ENCODE data around the gene OPRL1.
A peak's percentile ranks its signal among the peaks of the same experiment; 100 is the strongest.

Gene OPRL1

DNA sequence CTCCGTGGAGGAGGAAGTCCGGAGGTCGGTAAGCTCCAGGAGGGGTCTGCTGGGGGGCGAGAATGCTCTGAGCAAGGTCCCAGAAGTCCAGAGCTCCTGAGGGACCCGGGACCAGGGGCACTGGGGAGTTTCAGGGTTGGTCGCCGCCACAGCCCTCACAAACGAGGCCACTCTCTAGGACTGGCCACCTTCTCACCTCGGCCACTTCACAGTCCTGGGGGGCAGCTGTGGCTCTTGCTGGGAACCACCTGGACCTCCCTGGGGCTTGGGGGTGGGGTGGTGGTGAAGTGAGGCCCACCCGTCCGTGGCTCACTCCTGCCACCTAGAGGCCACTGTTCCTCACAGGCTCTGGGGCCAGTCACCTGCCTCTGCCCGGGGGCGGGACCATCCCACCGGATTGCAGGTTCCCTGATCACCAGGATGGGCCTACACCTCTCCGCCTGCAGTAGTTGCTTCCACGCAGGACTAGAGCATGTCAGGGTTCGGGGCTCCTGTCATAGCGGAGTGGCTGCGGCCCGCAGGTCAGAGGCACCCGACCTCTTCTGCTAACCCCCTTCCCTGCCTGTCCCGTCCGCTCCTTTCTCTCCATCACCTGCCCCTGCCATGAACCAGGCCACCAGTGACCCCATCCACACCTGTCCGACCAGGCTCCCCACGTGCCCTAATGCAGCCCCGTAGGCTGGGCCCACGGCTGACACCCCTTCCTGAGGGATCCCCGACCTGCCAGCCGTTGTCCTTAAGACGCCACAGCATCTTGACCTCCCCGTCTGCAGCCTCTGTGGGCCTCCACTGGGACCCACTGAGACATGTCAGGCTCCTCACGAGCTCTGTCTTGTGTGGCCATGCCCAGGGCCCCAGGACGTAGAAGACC is 22.0 kb upstream of the OPRL1 start:
- peak; percentile 86 for TF ChIP-seq CTCF (conservative IDR thresholded peaks at IDR 0.05; ENCODE audit: low read depth, low read length)
- peak; percentile 67 for DNase-seq (ENCODE audit: low read depth)
- H3K4me3 ChIP-seq (ENCODE audit: low read depth, low read length): no peak overlapping the region

DNA sequence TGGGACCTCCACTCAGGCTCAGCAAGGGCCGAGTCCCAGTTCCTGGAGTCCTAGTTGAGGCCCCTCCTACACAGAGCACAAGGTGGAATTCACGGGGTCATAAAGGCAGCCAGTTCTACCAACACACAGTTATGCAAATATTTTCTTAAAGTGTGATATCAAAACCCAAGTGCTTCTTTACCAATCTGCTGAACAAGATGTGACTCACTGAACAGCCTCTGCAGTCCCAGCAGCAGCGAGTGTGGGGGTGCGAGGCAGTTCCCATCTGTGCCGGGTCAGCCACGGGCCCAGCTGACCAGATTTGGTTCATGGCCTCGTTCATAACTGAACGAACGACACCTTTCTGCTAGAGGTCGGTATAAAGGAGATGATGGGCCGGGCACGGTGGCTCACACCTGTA is 21.3 kb upstream of the OPRL1 start:
- no peak overlapping the region for H3K4me3 ChIP-seq (ENCODE audit: low read depth, low read length)
- TF ChIP-seq CTCF (conservative IDR thresholded peaks at IDR 0.05; ENCODE audit: low read depth, low read length): no peak
- DNase-seq (ENCODE audit: low read depth): peak; percentile 70

DNA sequence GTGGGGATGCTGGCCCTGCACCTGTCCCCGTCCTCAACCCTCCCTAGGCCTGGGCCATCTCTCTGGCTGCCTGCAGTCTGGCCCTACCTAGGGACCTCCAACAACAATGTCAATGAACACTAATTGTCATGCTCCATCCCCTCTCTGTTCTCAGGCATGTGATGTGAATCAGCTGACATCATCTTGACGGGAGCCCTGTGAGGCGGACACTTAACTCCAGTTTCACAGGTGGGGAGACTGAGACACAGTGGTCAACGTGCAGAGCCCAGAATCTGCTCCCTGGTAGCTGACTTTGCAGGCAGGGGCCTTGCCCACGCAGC is 17.6 kb upstream of the OPRL1 start:
- no peak for DNase-seq (ENCODE audit: low read depth)
- H3K4me3 ChIP-seq (ENCODE audit: low read depth, low read length): peak overlapping the region; percentile 79
- TF ChIP-seq CTCF (conservative IDR thresholded peaks at IDR 0.05; ENCODE audit: low read depth, low read length): no peak

GRCh38 chr20:64062596-64063388 is 17.1 kb upstream of the OPRL1 start, which contains the start of gene TCEA2:
TSS of gene TCEA2 (plus strand) at chr20:64063198. CDS start at chr20:64063313, 115 bp downstream.
- peak within 1 kb of the TSS; percentile 79 for H3K4me3 ChIP-seq (ENCODE audit: low read depth, low read length)
- no peak for TF ChIP-seq CTCF (conservative IDR thresholded peaks at IDR 0.05; ENCODE audit: low read depth, low read length)
- peak; percentile 97 for DNase-seq (ENCODE audit: low read depth)

DNA sequence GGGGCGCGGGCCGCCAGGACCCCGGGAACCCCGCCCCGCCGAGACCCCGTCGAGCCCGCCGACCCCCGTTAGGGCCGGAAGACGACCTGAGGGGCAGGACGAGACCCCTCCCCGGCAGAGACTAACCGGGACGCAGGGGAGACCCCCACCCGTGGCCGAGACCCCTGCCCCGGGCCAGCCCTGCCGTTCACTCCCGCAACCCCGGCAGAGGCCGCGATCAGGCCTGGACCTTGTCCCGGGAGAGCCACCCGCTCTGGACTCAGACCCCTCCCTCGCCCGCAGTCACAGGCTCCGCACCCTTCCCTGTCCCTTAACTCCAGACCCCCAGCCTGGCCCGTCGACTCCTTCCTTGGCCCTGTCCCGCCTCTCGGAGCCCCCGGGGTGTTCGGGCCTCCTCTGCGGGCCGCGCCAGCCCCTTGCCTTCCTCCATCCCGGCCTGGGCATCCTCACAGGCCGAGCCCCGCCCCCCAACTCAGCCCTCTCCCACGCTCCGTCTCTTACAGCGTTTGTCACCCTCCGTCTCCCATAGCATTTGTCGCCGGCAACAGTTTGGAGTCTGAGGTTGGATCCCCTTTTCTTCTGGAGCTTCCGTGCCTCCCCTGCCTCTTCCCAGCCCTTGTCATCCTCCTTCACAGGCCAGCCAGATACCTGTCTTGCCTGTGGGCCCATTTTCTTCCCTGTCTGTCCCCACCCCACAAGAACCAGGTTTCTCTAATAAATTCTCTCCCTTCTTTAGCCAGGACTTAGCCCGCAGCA is 16.3 kb upstream of the OPRL1 start:
- no peak for DNase-seq (ENCODE audit: low read depth)
- peak overlapping the region; percentile 79 for H3K4me3 ChIP-seq (ENCODE audit: low read depth, low read length)
- TF ChIP-seq CTCF (conservative IDR thresholded peaks at IDR 0.05; ENCODE audit: low read depth, low read length): no peak

- peak overlapping the region; percentile 79 for H3K4me3 ChIP-seq (ENCODE audit: low read depth, low read length)
- DNase-seq (ENCODE audit: low read depth): no peak
- no peak for TF ChIP-seq CTCF (conservative IDR thresholded peaks at IDR 0.05; ENCODE audit: low read depth, low read length)
Measured at GRCh38 chr20:64064145-64064698, 15.7 kb upstream of the OPRL1 start.
